Superior temporal gyrus (tissue), 1 donor: ENCODE data around the gene KCNAB2.

ENCODE experiments used
- DNase-seq: peaks from one replicate; pipeline ENCODE4 v3.0.0-alpha.2; 2016; ENCODE audit errors: extremely low spot score

The KCNAB2 gene

DNA sequence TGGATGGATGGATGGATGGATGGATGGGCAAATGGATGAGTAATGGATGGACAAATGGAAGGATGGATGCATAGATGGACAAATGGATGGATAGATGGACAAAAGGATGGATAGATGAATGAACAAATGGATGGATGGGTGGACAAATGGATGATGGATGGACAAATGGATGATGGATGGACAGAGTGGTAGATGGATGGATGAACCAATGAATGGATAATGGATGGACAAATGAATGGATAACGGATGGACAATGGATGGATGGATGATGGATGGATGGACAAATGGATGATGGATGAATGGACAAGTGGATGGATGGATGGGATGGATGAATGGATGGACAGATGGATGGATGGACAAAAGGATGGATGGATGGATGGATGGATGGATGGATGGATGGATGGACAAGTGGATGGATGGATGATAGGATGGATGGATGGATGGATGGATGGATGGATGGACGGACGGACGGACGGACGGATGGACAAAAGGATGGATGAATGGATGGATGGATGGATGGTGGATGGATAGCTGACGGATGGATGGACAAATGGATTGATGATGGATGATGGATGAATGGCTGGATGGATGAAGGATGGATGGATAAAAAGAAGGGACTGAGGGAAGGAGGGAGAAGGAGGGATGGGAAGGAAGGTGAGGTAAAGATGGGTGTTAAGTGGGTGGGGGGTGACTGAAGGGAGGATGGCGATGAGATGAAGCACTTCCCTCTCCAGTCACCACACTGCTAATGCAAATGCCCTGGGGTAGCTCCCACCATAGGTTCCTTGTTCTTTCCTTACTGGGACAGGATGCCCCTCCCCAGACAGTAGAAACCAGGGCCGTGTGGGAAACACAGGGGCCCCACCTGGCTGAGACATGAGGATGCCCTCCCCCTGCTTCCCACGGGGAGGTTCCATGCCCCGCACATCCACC, 104.6 kb downstream of the KCNAB2 start:
- DNase-seq = no peak
